Type B pancreatic cell (in vitro differentiated cells): ENCODE measurements around the gene PRELID2. TPM values are rescaled to one million over a fixed set of nuclear protein-coding genes. Genes with fewer than 3 reads are reported as not detected.

Experiments used
- DNase-seq: peaks from one replicate; pipeline ENCODE4 v3.0.0; 2021; ENCODE audit warnings: mixed read lengths; ENCODE audit not compliant: unreplicated experiment; ENCODE audit errors: extremely low spot score
- H3K27ac Mint-ChIP-seq: 2 replicates; pipeline ENCODE4 v1.8.0; 2021; ENCODE audit warnings: mild to moderate bottlenecking, mixed read lengths
- H3K27me3 Mint-ChIP-seq: 2 replicates; pipeline ENCODE4 v1.8.0; 2021; ENCODE audit warnings: mixed read lengths
- H3K36me3 Mint-ChIP-seq: 2 replicates; pipeline ENCODE4 v1.8.0; 2021; ENCODE audit warnings: mixed read lengths
- H3K4me1 Mint-ChIP-seq: one replicate; pipeline ENCODE4 v1.8.0; 2021; ENCODE audit warnings: mixed read lengths; ENCODE audit not compliant: unreplicated experiment
- H3K4me3 Mint-ChIP-seq: 2 replicates; pipeline ENCODE4 v1.8.0; 2021; ENCODE audit warnings: mild to moderate bottlenecking, mixed read lengths
- H3K9me3 Mint-ChIP-seq: 2 replicates; pipeline ENCODE4 v1.8.0; 2021; ENCODE audit warnings: mixed read lengths
- long read RNA-seq: library from polyadenylated mRNA; unstranded; transcript quantifications from one replicate; pipeline ENCODE4 v2.0.0, GENCODE V29; 2020
- total RNA-seq: library from RNA; stranded (reverse); gene quantifications from 2 replicates; pipeline ENCODE4 v1.2.1, GENCODE V29; 2021; ENCODE audit warnings: low replicate concordance
- TF ChIP-seq, protein P1 (sequence below): fragments of 200-600 bp; sonication (generic); conservative IDR thresholded peaks from 2 replicates; pipeline ENCODE4 v1.5.0; 2021; ENCODE audit warnings: antibody characterized with exemption, mild to moderate bottlenecking

PRELID2 gene
- total RNA-seq, result 15.5 and 19.6 TPM in 2 replicates
- long read RNA-seq, partial matches to known transcripts, result 4 of 13 reads
- long read RNA-seq, other reads (novel, unspliced or antisense), result 7 of 13 reads

GRCh38 chr5:145834917-145835847 is at the start of gene PRELID2:
Gene PRELID2 (minus strand): TSS chr5:145835342. CDS start chr5:145835251, 91 bp downstream.
- Mint-ChIP-seq H3K36me3 (no peaks in the 10 kb centered on the region), H3K4me1 (peaks cover 27% of the 10 kb centered on the region), H3K27ac (peak within 1 kb of the TSS; percentile 76), H3K9me3 (peaks cover 4% of the 10 kb centered on the region), H3K4me3 (peak within 1 kb of the TSS; percentile 81), H3K27me3 (no peaks in the 10 kb centered on the region)
- peak; percentile 88 for DNase-seq
- TF ChIP-seq, protein P1, sequence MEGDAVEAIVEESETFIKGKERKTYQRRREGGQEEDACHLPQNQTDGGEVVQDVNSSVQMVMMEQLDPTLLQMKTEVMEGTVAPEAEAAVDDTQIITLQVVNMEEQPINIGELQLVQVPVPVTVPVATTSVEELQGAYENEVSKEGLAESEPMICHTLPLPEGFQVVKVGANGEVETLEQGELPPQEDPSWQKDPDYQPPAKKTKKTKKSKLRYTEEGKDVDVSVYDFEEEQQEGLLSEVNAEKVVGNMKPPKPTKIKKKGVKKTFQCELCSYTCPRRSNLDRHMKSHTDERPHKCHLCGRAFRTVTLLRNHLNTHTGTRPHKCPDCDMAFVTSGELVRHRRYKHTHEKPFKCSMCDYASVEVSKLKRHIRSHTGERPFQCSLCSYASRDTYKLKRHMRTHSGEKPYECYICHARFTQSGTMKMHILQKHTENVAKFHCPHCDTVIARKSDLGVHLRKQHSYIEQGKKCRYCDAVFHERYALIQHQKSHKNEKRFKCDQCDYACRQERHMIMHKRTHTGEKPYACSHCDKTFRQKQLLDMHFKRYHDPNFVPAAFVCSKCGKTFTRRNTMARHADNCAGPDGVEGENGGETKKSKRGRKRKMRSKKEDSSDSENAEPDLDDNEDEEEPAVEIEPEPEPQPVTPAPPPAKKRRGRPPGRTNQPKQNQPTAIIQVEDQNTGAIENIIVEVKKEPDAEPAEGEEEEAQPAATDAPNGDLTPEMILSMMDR, result peak; percentile 29

DNA sequence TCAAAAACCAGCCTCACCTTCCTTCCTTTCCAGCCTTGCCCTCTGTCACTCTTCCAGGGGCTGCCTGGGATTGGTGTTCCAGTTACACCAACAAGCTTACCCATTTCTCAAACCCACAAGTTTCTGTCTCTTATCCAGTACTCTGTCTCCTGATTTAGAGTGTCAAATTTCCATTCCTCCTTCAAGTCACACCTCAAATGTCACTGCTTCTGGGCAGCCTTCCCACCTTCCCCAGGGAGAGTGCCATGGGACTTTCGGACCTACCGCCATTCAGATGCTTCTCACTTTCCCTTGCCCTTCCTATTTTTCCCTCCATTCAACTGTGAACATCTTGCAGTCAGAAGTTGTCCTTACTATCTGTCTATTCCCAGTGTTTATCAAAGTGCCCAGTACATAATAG is 39.6 kb upstream of the PRELID2 start:
- Mint-ChIP-seq H3K9me3 (no peaks in the 10 kb centered on the region), H3K4me1 (no peaks in the 10 kb centered on the region), H3K36me3 (no peaks in the 10 kb centered on the region), H3K27ac (no peak overlapping the region), H3K27me3 (no peaks in the 10 kb centered on the region), H3K4me3 (no peak overlapping the region)
- TF ChIP-seq, protein P1, result no peak
- DNase-seq, result no peak

DNA sequence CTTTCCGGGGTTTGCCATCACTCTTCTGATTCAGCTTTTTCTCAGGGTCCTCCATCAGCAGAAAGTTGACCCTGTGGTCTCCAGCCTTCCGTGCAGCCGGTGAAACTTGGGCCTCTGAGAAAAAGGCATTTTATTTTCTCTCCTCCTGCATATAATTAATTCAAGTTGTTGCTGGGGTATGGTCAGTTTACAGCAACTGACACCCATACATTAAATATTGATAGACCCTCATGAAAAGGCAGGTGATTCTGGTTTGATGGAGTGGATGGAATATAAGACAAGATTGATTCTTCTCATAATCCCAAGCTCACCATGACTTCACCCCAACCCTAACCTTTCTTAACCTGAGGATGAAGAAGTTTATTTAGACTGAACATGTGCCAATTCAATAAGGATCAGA is 37.8 kb upstream of the PRELID2 start, which contains the start of gene GRXCR2:
TSS of gene GRXCR2 (minus strand) at position 101 of the 400 bp plus-strand sequence. CDS start at position 55, 46 bp downstream.
- DNase-seq, result no peak
- no peak within 1 kb of the TSS for H3K27ac Mint-ChIP-seq
- H3K36me3 Mint-ChIP-seq, result no peaks in the 10 kb centered on the region
- H3K9me3 Mint-ChIP-seq, result no peaks in the 10 kb centered on the region
- H3K4me1 Mint-ChIP-seq, result no peaks in the 10 kb centered on the region
- H3K4me3 Mint-ChIP-seq, result no peak within 1 kb of the TSS
- TF ChIP-seq, protein P1, result no peak
- no peaks in the 10 kb centered on the region for H3K27me3 Mint-ChIP-seq

GRCh38 chr5:145872486-145872885 is 37.3 kb upstream of the PRELID2 start:
- no peak overlapping the region for H3K27ac Mint-ChIP-seq
- no peak for DNase-seq
- TF ChIP-seq, protein P1, result no peak

GRCh38 chr5:145869753-145870152 is 34.6 kb upstream of the PRELID2 start:
- H3K27me3 Mint-ChIP-seq, result no peaks in the 10 kb centered on the region
- TF ChIP-seq, protein P1, result no peak
- no peaks in the 10 kb centered on the region for H3K36me3 Mint-ChIP-seq

More at GRCh38 chr5:145872486-145872885, 37.3 kb upstream of the PRELID2 start:
- Mint-ChIP-seq H3K9me3 (no peaks in the 10 kb centered on the region), H3K4me3 (no peak overlapping the region), H3K4me1 (no peaks in the 10 kb centered on the region), H3K36me3 (no peaks in the 10 kb centered on the region), H3K27me3 (no peaks in the 10 kb centered on the region)

More at GRCh38 chr5:145869753-145870152, 34.6 kb upstream of the PRELID2 start:
- Mint-ChIP-seq H3K27ac (no peak overlapping the region), H3K4me1 (no peaks in the 10 kb centered on the region), H3K4me3 (no peak overlapping the region), H3K9me3 (peaks cover 3% of the 10 kb centered on the region)
- no peak for DNase-seq
